Keratinocyte (primary cell): ENCODE data around the gene RNF169. TPM values are rescaled to one million over a fixed set of nuclear protein-coding genes. Genes with fewer than 3 reads are reported as not detected.

Experiments used
- DNase-seq: peaks from one replicate; pipeline ENCODE4 v3.0.0-alpha.2; 2011; ENCODE audit warnings: low read depth, missing footprints, low spot score
- FAIRE-seq: peaks from 2 replicates; lab custom pipeline; 2011; peaks lifted over from hg19 to GRCh38; lab: Jason Lieb, UNC
- H2AFZ ChIP-seq: 2 replicates; pipeline ENCODE4 v1.6.0; 2012; ENCODE audit warnings: low read length, control low read depth, inconsistent platforms; ENCODE audit not compliant: control insufficient read depth
- H3K27ac ChIP-seq: 2 replicates; pipeline ENCODE4 v1.5.1; 2011; ENCODE audit warnings: low read length; ENCODE audit not compliant: control insufficient read depth, insufficient read depth
- H3K27me3 ChIP-seq: 3 replicates; pipeline ENCODE4 v1.6.0; 2011; ENCODE audit warnings: low read length; ENCODE audit not compliant: control insufficient read depth, insufficient read depth; ENCODE audit errors: extremely low read depth
- H3K36me3 ChIP-seq, 2 experiments: 2 replicates in 1 of 2; 3 replicates in 1 of 2; pipeline ENCODE4 v1.5.1; 2011; ENCODE audit warnings: low read length in 2 of 2, mild to moderate bottlenecking in 1 of 2; ENCODE audit not compliant: control insufficient read depth in 2 of 2, insufficient read depth in 2 of 2; ENCODE audit errors: extremely low read depth in 1 of 2
- H3K4me1 ChIP-seq: 3 replicates; pipeline ENCODE4 v1.5.1; 2011; ENCODE audit warnings: low read length; ENCODE audit not compliant: control insufficient read depth, insufficient read depth; ENCODE audit errors: extremely low read depth
- H3K4me2 ChIP-seq: 3 replicates; pipeline ENCODE4 v1.6.0; 2011; ENCODE audit warnings: low read depth, low read length; ENCODE audit not compliant: control insufficient read depth, insufficient read depth; ENCODE audit errors: extremely low read depth
- H3K4me3 ChIP-seq, 3 experiments: fragments of 200-600 bp in 1 of 3; sonication (generic) in 1 of 3; 2 replicates in 2 of 3; 3 replicates in 1 of 3; pipeline ENCODE4 v1.5.1; 2011 to 2016; ENCODE audit warnings: low read length in 3 of 3, mild to moderate bottlenecking in 3 of 3, control low read depth in 2 of 3, inconsistent platforms in 1 of 3, low read depth in 1 of 3, mixed read lengths in 1 of 3, mixed run types in 1 of 3, moderate library complexity in 1 of 3; ENCODE audit not compliant: control insufficient read depth in 2 of 3, insufficient read depth in 2 of 3; ENCODE audit errors: extremely low read depth in 1 of 3
- H3K79me2 ChIP-seq: 2 replicates; pipeline ENCODE4 v1.6.0; 2012; ENCODE audit warnings: low read length; ENCODE audit not compliant: control insufficient read depth, insufficient read depth
- H3K9ac ChIP-seq: 3 replicates; pipeline ENCODE4 v1.6.0; 2011; ENCODE audit warnings: low read length; ENCODE audit not compliant: control insufficient read depth, insufficient read depth; ENCODE audit errors: extremely low read depth
- H3K9me1 ChIP-seq: 3 replicates; pipeline ENCODE4 v1.6.0; 2011; ENCODE audit warnings: low read length; ENCODE audit not compliant: control insufficient read depth, insufficient read depth; ENCODE audit errors: extremely low read depth
- H3K9me3 ChIP-seq: 2 replicates; pipeline ENCODE4 v1.5.1; 2012; ENCODE audit warnings: low read depth, low read length; ENCODE audit not compliant: control insufficient read depth
- H4K20me1 ChIP-seq: 3 replicates; pipeline ENCODE4 v1.6.0; 2011; ENCODE audit warnings: low read length; ENCODE audit not compliant: control insufficient read depth, insufficient read depth; ENCODE audit errors: extremely low read depth
- EZH2 ChIP-seq: IDR thresholded peaks from one replicate; pipeline ENCODE4 v1.6.1; 2012; ENCODE audit warnings: inconsistent platforms, mild to moderate bottlenecking, low read length, moderate library complexity
- dilution Hi-C: fragments of 300-500 bp; cut with MboI; formaldehyde crosslinking; loops from one replicate; pipeline ENCODE4 v1.7.0; 2020; ENCODE audit warnings: low sequenced_read_pairs; ENCODE audit not compliant: extremely low pct_ligation_motif_present
- polyA plus RNA-seq, 5 experiments: library from polyadenylated mRNA; depleted of rRNA in 3 of 5; stranded (reverse) in 3 of 5; stranded (forward) in 1 of 5; unstranded in 1 of 5; fragments of >200 nt; gene quantifications; 1 replicate in 1 of 5; 2 replicates in 3 of 5; 3 replicates in 1 of 5; pipeline versions ENCODE4 v1.2.1 to v1.2.3, GENCODE V29; 2011 to 2012; ENCODE audit warnings: missing spikeins in 2 of 5, low read depth in 1 of 5, low replicate concordance in 1 of 5
- TF ChIP-seq, protein P1 (sequence below), 3 experiments: IDR thresholded peaks in 1 of 3; conservative IDR thresholded peaks in 1 of 3; optimal IDR thresholded peaks in 1 of 3; 2 replicates in 2 of 3; 3 replicates in 1 of 3; pipeline versions ENCODE3 to v1.5.1; 2011; ENCODE audit warnings: low read length in 3 of 3, mild to moderate bottlenecking in 3 of 3, moderate library complexity in 2 of 3, control low read depth in 1 of 3, inconsistent platforms in 1 of 3; ENCODE audit not compliant: insufficient read depth in 2 of 3; ENCODE audit errors: extremely low read depth in 1 of 3

The RNF169 gene
- polyA plus RNA-seq, 1 donor (not counting 4 experiments of a cell fraction or from before 2014, with no cell fraction given) = 8.9 TPM

DNA sequence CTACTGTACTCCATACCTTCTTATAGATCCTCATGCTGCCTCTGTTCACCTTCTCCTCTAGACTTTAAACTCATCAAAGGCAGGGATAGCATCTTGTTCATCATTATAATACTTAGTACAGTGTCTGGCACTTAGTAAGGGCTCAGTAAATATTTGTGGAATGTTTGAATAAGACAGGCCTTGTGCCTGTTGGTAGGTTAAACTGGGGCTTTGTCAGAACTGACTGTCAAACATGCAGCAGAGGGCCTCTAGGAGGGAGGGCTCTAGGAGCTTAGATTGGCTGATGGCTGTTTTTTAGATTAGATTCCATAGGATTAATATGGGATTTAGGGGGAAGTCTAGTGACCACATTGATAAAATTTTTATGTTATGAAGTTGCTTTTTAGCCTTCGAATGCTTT lies 70.8 kb downstream of the RNF169 start:
- dilution Hi-C loops = no loop called here
- no peak overlapping the region for H3K27ac ChIP-seq
- TF ChIP-seq EZH2 = no peak
- TF ChIP-seq, protein P1, sequence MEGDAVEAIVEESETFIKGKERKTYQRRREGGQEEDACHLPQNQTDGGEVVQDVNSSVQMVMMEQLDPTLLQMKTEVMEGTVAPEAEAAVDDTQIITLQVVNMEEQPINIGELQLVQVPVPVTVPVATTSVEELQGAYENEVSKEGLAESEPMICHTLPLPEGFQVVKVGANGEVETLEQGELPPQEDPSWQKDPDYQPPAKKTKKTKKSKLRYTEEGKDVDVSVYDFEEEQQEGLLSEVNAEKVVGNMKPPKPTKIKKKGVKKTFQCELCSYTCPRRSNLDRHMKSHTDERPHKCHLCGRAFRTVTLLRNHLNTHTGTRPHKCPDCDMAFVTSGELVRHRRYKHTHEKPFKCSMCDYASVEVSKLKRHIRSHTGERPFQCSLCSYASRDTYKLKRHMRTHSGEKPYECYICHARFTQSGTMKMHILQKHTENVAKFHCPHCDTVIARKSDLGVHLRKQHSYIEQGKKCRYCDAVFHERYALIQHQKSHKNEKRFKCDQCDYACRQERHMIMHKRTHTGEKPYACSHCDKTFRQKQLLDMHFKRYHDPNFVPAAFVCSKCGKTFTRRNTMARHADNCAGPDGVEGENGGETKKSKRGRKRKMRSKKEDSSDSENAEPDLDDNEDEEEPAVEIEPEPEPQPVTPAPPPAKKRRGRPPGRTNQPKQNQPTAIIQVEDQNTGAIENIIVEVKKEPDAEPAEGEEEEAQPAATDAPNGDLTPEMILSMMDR (optimal IDR thresholded peaks at IDR 0.05 in 1 of 3, IDR thresholded peaks at IDR 0.05 in 1 of 3, conservative IDR thresholded peaks at IDR 0.05 in 1 of 3; ENCODE audit: extremely low read depth in 1 of 3, insufficient read depth in 2 of 3, low read length in 3 of 3) = no peak
- H3K4me1 ChIP-seq = peaks cover 11% of the 10 kb centered on the region
- H3K4me3 ChIP-seq = no peak overlapping the region
- DNase-seq (no peak), FAIRE-seq (no peak)
- H3K4me2 ChIP-seq = no peak overlapping the region
- H3K9ac ChIP-seq = no peak overlapping the region
- H3K27me3 ChIP-seq = no peaks in the 10 kb centered on the region
- no peaks in the 10 kb centered on the region for H4K20me1 ChIP-seq
- H2AFZ ChIP-seq = no peak overlapping the region
- peaks cover 2% of the 10 kb centered on the region for H3K9me3 ChIP-seq
- peaks cover 2 to 12% of the 10 kb centered on the region in 2 experiments for H3K36me3 ChIP-seq
- H3K79me2 ChIP-seq = peaks cover 10% of the 10 kb centered on the region
- no peaks in the 10 kb centered on the region for H3K9me1 ChIP-seq

DNA sequence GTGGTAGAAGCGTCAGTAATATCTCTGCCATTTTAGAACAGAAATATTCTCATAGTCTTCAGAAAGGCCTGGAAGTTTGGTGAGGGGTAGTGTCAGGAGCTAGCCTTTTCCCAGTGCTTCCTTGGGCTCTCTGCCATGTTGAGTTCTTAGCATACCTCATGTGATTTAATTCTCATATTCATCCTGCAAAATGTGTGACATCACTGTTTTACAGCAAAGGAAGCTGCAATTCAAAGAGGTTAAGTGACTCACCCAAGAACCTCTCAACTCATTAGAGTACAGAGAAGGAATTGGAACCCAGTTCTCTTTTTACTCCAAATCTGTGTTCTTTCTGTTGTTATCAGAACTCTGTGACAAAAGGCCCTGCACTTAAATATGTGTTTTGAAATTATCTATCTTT lies 72.1 kb downstream of the RNF169 start:
- Histone ChIP-seq H2AFZ (no peak overlapping the region), H3K79me2 (peaks cover 10% of the 10 kb centered on the region), H3K9me3 (peaks cover 3% of the 10 kb centered on the region), H3K36me3 (peaks cover 3 to 12% of the 10 kb centered on the region in 2 experiments), H3K9me1 (no peaks in the 10 kb centered on the region), H3K4me3 (no peak overlapping the region), H3K27ac (no peak overlapping the region), H3K27me3 (no peaks in the 10 kb centered on the region), H4K20me1 (no peaks in the 10 kb centered on the region), H3K4me1 (peaks cover 11% of the 10 kb centered on the region), H3K9ac (no peak overlapping the region), H3K4me2 (no peak overlapping the region)
- peak; percentile 17 for DNase-seq
- dilution Hi-C loops = no loop called here
- peak; percentile 57 for FAIRE-seq
- TF ChIP-seq EZH2 = no peak
- TF ChIP-seq, protein P1 (optimal IDR thresholded peaks at IDR 0.05 in 1 of 3, IDR thresholded peaks at IDR 0.05 in 1 of 3, conservative IDR thresholded peaks at IDR 0.05 in 1 of 3; ENCODE audit: extremely low read depth in 1 of 3, insufficient read depth in 2 of 3, low read length in 3 of 3) = no peak
